ACHN (cell line): Measurements from ENCODE around the gene CBLIF.
"Not testable (repeated sequence)": the region's sequence is repeated elsewhere in the genome, so short reads cannot be mapped to it uniquely, and the experiment has no call there.

Experiments
- DNase-seq: peaks from one replicate; pipeline ENCODE4 v3.0.0-alpha.2; 2015
- in situ Hi-C: cut with HindIII; loops from 2 replicates; pipeline ENCODE4 v1.10.0; 2017; ENCODE audit warnings: low sequenced_read_pairs, low pct_ligation_motif_present, low pct_unique_long_range_greater_than_20kb

CBLIF gene

GRCh38 chr11:59807047-59807610, 38.2 kb downstream of the CBLIF start:
- no peak for DNase-seq
- in situ Hi-C loops: no loop called here

GRCh38 chr11:59804061-59804460, 41.2 kb downstream of the CBLIF start:
- in situ Hi-C loops: no loop called here
- DNase-seq: no peak

- DNase-seq: peak; percentile 51
- in situ Hi-C loops: no loop called here
Observed at GRCh38 chr11:59802639-59803176, 42.6 kb downstream of the CBLIF start.

GRCh38 chr11:59801981-59802638, 43.2 kb downstream of the CBLIF start:
- in situ Hi-C loops: no loop called here
- DNase-seq: peak; percentile 13

GRCh38 chr11:59801160-59801706, 44.1 kb downstream of the CBLIF start:
- DNase-seq: no peak
- in situ Hi-C loops: no loop called here

- in situ Hi-C loops: no loop called here
- DNase-seq: no peak
Observed at GRCh38 chr11:59800390-59801025, 44.8 kb downstream of the CBLIF start.

GRCh38 chr11:59794417-59794816, 50.9 kb downstream of the CBLIF start:
- in situ Hi-C loops: no loop called here

GRCh38 chr11:59792507-59792906, 52.8 kb downstream of the CBLIF start:
- no peak for DNase-seq
- in situ Hi-C loops: no loop called here

More at GRCh38 chr11:59794417-59794816, 50.9 kb downstream of the CBLIF start:
- DNase-seq: no peak

GRCh38 chr11:59791639-59792038, 53.7 kb downstream of the CBLIF start:
- no peak for DNase-seq
- in situ Hi-C loops: no loop called here

- in situ Hi-C loops: no loop called here
- no peak for DNase-seq
Observed at GRCh38 chr11:59787816-59788215, 57.5 kb downstream of the CBLIF start.

- in situ Hi-C loops: no loop called here
- DNase-seq: no peak
Observed at GRCh38 chr11:59787255-59787588, 58.1 kb downstream of the CBLIF start.

GRCh38 chr11:59785818-59786217, 59.5 kb downstream of the CBLIF start:
- no peak for DNase-seq

GRCh38 chr11:59784441-59784840, 60.9 kb downstream of the CBLIF start:
- DNase-seq, in situ Hi-C loops: not testable (repeated sequence)

More at GRCh38 chr11:59785818-59786217, 59.5 kb downstream of the CBLIF start:
- in situ Hi-C loops: no loop called here

- no peak for DNase-seq
- in situ Hi-C loops: no loop called here
Observed at GRCh38 chr11:59783632-59784090, 61.6 kb downstream of the CBLIF start.

GRCh38 chr11:59782080-59782479, 63.2 kb downstream of the CBLIF start:
- in situ Hi-C loops: no loop called here
- no peak for DNase-seq

- in situ Hi-C loops: no loop called here
- DNase-seq: no peak
Observed at GRCh38 chr11:59779487-59779886, 65.8 kb downstream of the CBLIF start.
